NCI-H2029 treated with DMSO at 0.1 percent for 48 hours (cell line): ENCODE results near the gene PHOX2B.

Source experiments
- DNase-seq: peaks from one replicate; lab custom pipeline; 2025; lab: John Stamatoyannopoulos, UW

PHOX2B gene

GRCh38 chr4:41748571-41749475, at the start of gene PHOX2B:
Gene PHOX2B, minus strand, starts transcription at chr4:41748725. Its CDS starts 115 bp downstream, at chr4:41748610.
- no peak for DNase-seq

GRCh38 chr4:41797260-41797659, 48.7 kb upstream of the PHOX2B start:
- no peak for DNase-seq

DNA sequence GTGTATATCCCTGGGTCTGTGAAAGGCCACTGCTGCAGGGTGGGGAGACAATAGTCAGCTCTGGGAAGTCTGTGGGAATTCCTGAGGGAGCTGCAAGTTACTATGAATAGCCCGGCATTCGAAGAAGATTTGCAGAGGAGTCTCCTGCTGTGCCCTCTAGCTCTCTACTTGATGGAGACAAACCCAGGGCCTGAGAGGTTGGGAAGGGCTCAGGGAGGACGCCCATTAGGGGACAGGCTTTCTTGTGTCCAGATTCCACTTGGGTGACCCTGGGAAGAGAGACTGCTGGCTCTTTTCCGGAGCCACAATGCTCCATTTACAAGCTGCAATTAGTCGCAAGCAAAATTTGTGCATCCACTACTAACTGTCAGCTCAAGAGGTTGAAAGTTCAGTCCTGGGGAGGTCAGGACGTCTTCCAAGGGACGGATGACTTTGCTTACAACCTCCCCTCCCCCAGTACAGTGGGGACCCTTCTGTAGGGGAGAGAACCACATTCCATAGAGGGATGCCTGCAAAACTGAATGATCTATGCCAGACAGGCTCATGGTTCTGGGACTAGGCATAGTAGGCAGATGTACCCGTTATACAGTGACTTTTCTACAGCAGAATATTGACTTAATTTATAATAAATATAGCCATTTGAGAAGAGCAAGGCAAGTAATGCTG, 48.2 kb upstream of the PHOX2B start:
- no peak for DNase-seq

- no peak for DNase-seq
Measured at GRCh38 chr4:41795796-41796385, 47.4 kb upstream of the PHOX2B start.

GRCh38 chr4:41792166-41792565, 43.6 kb upstream of the PHOX2B start:
- no peak for DNase-seq

DNA sequence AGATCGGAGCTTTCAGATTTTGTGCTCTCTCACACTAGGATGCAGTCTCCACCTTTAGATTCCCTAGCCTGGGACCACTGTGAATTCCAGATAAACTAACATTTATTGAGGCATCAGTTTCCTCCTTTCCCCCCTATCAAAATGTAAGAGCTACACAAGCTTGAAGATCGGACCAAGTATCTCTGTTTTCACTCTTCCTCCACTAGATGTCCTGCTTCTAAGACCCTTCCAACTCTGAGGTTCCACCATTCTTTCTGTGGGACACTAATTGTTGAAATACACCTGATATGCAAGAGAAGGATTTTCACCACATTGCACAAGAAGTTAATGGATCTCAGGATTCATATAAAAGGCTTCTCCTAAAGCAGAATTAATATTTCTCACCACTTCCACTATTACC, 43.0 kb upstream of the PHOX2B start:
- no peak for DNase-seq

- no peak for DNase-seq
Measured at GRCh38 chr4:41787931-41788330, 39.4 kb upstream of the PHOX2B start.

- DNase-seq = no peak
Measured at GRCh38 chr4:41785665-41786064, 37.1 kb upstream of the PHOX2B start.

- no peak for DNase-seq
Measured at GRCh38 chr4:41784191-41784979, 35.9 kb upstream of the PHOX2B start.

DNA sequence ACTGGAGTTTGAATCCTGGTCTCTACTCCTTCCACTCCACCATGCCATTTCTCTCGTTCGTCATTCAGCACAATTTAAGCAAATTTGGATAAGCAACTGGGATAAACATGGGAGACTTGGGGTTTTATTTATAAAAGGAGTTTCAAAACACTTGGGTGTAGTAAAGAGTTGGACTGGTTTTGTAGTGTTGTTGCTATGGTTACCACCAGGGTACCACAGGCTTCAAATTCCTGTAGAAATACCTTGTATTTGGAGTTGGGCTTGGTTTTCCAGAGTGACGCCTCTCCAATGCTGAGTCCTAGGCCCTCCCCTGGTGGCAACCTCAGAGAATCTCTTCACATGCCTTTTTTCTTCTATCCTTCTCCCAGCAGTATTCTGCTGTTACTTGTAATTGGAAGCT, 27.9 kb upstream of the PHOX2B start:
- no peak for DNase-seq

DNA sequence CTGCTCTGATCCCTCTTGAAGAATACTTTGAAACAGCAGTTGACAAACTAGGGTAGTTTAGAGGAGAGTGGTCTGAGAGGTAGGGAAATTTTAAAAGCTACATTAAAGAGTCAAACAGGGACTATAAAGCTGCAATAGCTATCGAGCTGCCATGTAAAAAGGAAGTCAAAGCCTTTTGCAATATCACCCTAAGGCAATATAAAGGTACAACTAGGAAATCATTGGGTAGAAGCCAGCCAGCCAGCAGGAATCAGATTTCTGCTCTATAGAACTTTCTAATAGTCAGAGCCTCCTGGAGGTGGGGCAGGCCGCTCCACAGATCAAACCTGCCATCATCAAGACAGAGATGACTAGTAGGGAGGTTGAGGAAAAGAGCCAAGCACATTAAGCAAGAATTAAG, 15.2 kb upstream of the PHOX2B start:
- no peak for DNase-seq

DNA sequence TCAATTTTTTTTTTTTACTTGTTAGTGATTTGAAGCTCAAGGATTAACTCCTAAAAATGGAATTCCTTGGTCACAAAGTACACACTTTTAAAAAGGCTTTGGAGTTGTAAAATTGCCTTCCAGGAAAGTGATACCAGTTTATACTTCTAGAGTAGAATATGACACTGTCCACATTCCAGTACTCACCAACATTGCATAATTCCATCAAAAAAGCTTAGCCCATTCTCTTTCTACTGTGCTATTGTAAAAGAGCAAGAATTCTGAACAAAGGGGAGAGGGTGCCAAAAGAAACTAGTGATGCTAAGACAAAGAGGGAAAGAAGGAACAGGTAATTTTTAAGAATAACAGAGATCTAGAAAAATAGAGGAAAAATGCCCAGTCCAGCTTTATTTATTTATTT, 10.4 kb upstream of the PHOX2B start:
- no peak for DNase-seq

- no peak for DNase-seq
Measured at GRCh38 chr4:41757521-41758156, 9.1 kb upstream of the PHOX2B start.

DNA sequence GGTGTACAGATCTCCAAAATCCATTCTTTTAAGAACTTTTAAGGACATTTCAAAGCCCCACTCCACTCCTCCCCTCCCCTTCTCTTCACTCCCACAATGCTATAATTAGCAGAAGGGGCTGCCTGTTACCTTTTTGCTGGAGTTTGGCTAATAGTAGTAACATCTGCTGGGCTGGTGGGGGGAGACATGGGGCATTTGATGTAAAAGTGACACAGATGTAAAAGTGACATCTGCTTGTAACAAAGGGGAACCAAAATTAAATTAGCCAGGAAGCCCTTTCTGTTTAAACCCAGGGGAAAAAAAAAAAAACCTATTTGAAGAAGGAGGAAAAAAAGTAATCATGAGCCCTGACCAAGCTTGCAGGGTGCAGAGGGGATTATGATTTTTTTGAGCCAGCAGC, 5.4 kb upstream of the PHOX2B start:
- no peak for DNase-seq

GRCh38 chr4:41752081-41752836, 3.7 kb upstream of the PHOX2B start:
- no peak for DNase-seq

DNA sequence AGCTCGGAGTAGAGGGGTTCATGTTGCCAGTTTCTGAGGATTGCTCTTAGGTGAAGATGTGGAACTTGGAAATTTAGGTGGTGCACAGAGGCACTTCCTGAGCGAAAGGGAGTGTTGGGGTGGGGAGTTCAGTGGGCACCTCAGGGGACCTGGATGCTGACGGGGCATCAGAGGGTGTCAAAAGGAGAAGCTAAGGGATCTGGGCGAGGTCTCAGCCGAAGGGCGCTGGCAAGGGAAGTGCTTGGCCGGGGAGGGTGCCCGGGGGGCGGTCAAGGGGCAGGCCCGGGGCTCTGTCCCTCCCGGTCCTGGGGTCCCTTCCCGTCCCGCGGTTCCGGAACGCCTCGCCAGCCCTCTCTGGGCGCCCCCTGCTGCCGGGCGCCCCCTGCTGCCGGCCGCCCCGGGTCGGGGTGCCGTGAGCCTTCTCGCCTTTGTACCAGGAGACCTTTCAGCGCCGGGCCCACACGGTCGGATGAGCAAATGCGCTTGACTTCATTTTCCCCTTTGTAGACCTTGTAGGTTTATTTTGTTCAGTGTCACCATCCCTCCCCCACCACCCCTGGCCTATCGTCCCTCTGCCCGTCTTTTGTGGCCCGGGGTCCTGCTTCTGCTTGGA, 3.0 kb upstream of the PHOX2B start:
- no peak for DNase-seq

DNA sequence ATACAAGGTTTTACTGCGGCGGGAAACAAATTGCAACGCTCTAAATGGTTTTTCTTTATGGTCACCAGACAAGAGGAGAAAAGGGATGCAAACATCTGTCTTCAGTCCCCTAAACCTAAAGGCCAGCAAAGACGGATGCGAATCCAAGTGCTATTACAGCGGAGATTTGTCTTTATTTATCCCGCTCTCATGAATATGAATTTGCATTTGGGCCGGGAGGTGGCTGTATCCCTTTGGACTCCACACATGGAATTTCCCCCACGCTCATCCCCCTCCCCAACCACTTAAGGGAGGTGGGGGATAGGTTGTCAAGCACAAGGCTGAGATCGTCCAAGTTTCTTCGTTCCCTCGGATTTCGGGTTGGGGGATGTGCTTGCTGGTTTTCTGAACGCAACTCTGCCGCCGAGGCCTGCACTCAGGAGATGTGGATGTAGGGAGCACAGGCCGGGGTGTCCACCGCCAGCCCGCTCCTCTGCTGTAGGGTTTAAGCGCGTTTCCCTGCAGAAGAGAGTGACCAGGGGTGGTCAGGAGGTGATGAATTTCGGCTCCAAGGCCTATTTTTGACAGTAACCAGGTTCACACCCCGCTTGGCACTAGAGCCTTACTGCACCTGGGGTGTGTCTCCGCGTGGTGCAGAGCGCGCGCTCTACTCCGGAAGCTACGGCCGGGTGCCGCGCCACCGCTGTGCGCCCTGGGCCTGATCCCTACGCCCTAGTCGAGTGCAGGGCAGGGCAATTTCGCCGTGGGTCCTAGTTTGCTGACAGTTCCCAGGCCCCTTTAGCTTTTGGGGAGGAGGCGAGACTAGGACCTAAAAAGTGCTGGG, 2.3 kb upstream of the PHOX2B start:
- no peak for DNase-seq

DNA sequence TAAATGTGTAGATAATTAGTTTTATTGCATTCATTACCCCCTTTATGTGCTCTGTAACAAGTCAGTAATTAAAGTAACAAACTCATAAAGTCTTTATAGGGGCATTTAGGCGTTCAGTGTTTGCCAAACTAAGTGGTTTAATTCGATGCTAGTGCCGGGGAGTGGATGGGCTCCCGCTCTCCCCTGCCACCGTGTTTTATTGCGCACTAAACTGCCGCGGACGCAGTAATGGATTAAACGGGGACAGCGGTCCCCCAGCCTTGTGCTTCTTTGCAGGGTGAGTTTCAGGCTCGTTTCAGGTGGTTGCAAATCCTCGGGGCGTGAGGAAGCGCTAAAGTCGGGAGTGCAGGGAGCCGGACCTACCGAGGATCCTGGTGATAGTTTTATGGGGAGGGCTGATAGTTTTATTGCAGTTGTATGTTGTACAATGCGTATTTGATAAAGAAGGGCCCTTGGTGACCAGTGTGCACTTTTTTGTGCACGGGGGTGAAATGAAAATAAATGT, 1.6 kb upstream of the PHOX2B start:
- no peak for DNase-seq

DNA sequence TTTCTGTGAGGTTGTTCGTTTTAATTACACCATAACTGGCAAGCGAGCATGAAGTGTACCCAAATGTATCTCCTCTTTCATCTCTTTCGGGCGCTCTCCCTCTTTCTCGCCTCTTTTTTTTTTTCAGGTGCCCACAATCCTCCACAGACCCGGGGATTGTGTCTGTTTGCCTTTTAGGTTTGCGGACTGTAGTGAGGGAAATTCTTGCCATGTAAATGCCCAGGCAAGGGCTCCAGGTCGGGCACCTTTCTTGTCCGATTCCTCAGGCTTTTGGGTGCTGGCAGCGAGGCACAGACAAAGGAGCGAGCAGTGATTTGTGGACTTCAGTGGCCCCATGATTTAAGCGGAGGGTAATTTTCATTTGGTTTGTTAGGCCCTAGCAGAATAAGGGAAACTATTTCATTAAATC, 1.1 kb upstream of the PHOX2B start:
- no peak for DNase-seq
